K562 (cell line): ENCODE results near the gene NEURL1B. TPM values are rescaled to one million over a fixed set of nuclear protein-coding genes. Genes with fewer than 3 reads are reported as not detected.

Experiments
- ATAC-seq: fragments of 200-7000 bp; cut with Tn5 transposase; 3 replicates; pipeline ENCODE4 v1.9.1; 2020; ENCODE audit warnings: moderate library complexity
- BruUV-seq: library from RNA; stranded (reverse); fragments of 400-500 nt; replicated peaks from 2 replicates; lab custom pipeline; 2021; lab: Mats Ljungman, UMichigan
- CTCF ChIA-PET: fragments of 300-600 bp; formaldehyde crosslinking; extraction: SDS; loops from one replicate; lab custom pipeline; 2021; ENCODE audit warnings: low intra/inter-chr PET ratio; lab: Yijun Ruan, JAX
- POLR2A ChIA-PET: fragments of 300-600, 350-650 bp; sonication (Branson Sonifier 250); formaldehyde crosslinking; extraction: SDS; loops from one replicate; lab custom pipeline; 2021; ENCODE audit warnings: antibody characterized with exemption, inconsistent platforms; lab: Yijun Ruan, JAX
- DNase-seq, 4 experiments: peaks; one replicate each; pipeline versions ENCODE4 v3.0.0 to v3.0.0-alpha.2; 2011 to 2018; ENCODE audit warnings: low spot score in 3 of 4, mixed read lengths in 3 of 4; ENCODE audit errors: extremely low read depth in 1 of 4
- FAIRE-seq: peaks from 2 replicates; lab custom pipeline; 2011; peaks lifted over from hg19 to GRCh38; lab: Jason Lieb, UNC
- H2AFZ ChIP-seq: 2 replicates; pipeline ENCODE4 v1.6.0; 2011; ENCODE audit warnings: low read depth, low read length, control low read depth, inconsistent platforms
- H3K27ac ChIP-seq: fragments of 200-600 bp; 3 replicates; pipeline ENCODE4 v1.8.0; 2011; ENCODE audit warnings: low read depth, mild to moderate bottlenecking, control low read depth, inconsistent platforms, low read length, moderate library complexity, mixed read lengths; ENCODE audit errors: extremely low read depth
- H3K27me3 ChIP-seq, 2 experiments: fragments of 300-600 bp in 1 of 2; 2 replicates in 1 of 2; 3 replicates in 1 of 2; pipeline versions ENCODE4 v1.6.0 to v1.8.0; 2011; ENCODE audit warnings: inconsistent platforms in 2 of 2, low read length in 2 of 2, mild to moderate bottlenecking in 1 of 2, mixed read lengths in 1 of 2, moderate library complexity in 1 of 2; ENCODE audit not compliant: control insufficient read depth in 2 of 2, insufficient read depth in 2 of 2
- H3K36me3 ChIP-seq: fragments of 300-600 bp; 3 replicates; pipeline ENCODE4 v1.8.0; 2011; ENCODE audit warnings: mild to moderate bottlenecking, low read length, inconsistent platforms; ENCODE audit not compliant: control insufficient read depth, insufficient read depth
- H3K4me1 ChIP-seq, 2 experiments: fragments of 200-600 bp in 1 of 2; replicated peaks in 1 of 2; 2 replicates in 1 of 2; 3 replicates in 1 of 2; pipeline versions ENCODE4 v1.5.1 to v1.8.0; 2011; ENCODE audit warnings: inconsistent platforms in 2 of 2, low read length in 2 of 2, mild to moderate bottlenecking in 1 of 2, mixed read lengths in 1 of 2, moderate library complexity in 1 of 2; ENCODE audit not compliant: control insufficient read depth in 2 of 2, insufficient read depth in 2 of 2
- H3K4me2 ChIP-seq: 2 replicates; pipeline ENCODE4 v1.6.1; 2011; ENCODE audit warnings: low read length, control low read depth, inconsistent platforms, mixed read lengths; ENCODE audit not compliant: insufficient read depth
- H3K4me3 ChIP-seq: fragments of 200-600 bp; sonication (generic), shearing (Covaris generic); 2 replicates; pipeline ENCODE4 v1.5.1; 2016; ENCODE audit warnings: control low read depth, inconsistent platforms
- H3K79me2 ChIP-seq: fragments of 200-600 bp; 3 replicates; pipeline ENCODE4 v1.8.0; 2011; ENCODE audit warnings: low read length, inconsistent platforms; ENCODE audit not compliant: control insufficient read depth, insufficient read depth
- H3K9ac ChIP-seq, 2 experiments: 2 replicates each; pipeline versions ENCODE4 v1.6.0 to v1.6.1; 2011; ENCODE audit warnings: low read depth in 2 of 2, low read length in 2 of 2, control low read depth in 1 of 2, inconsistent platforms in 1 of 2, mild to moderate bottlenecking in 1 of 2, mixed read lengths in 1 of 2; ENCODE audit not compliant: insufficient read depth in 1 of 2
- H3K9me1 ChIP-seq: one replicate; pipeline ENCODE4 v1.6.0; 2011; ENCODE audit warnings: inconsistent platforms, mild to moderate bottlenecking, low read length, moderate library complexity; ENCODE audit not compliant: control insufficient read depth, insufficient read depth
- H3K9me3 ChIP-seq: replicated peaks from 2 replicates; pipeline ENCODE4 v1.5.1; 2011; ENCODE audit warnings: low read depth, low read length, inconsistent platforms; ENCODE audit not compliant: control insufficient read depth, insufficient read depth
- H4K20me1 ChIP-seq: replicated peaks from 2 replicates; pipeline ENCODE4 v1.6.1; 2011; ENCODE audit warnings: low read length, inconsistent platforms, mixed read lengths; ENCODE audit not compliant: control insufficient read depth, insufficient read depth
- ATF4 ChIP-seq: fragments of 450-650 bp; formaldehyde crosslinking; IDR thresholded peaks from 2 replicates; pipeline ENCODE4 v1.4.0; 2022; ENCODE audit warnings: mild to moderate bottlenecking, moderate library complexity
- FOXJ3 ChIP-seq: sonication (generic); formaldehyde crosslinking; IDR thresholded peaks from 2 replicates; pipeline ENCODE4 v1.4.0; 2020; ENCODE audit warnings: mild to moderate bottlenecking, missing genetic modification reagents
- KLF6 ChIP-seq: fragments of 250-450 bp; sonication (Bioruptor Pico); IDR thresholded peaks from 2 replicates; pipeline ENCODE4 v1.4.0; 2020; ENCODE audit warnings: mild to moderate bottlenecking, moderate library complexity, borderline replicate concordance
- MIER1 ChIP-seq: fragments of 450-650 bp; IDR thresholded peaks from 2 replicates; pipeline ENCODE4 v1.6.1; 2016; ENCODE audit warnings: antibody characterized with exemption, mild to moderate bottlenecking, low read depth
- PHTF2 ChIP-seq: fragments of 250-450 bp; sonication (Bioruptor Pico); IDR thresholded peaks from 2 replicates; pipeline ENCODE4 v1.5.0; 2021; ENCODE audit warnings: mild to moderate bottlenecking
- REST ChIP-seq, 2 experiments: fragments of 450-650 bp; formaldehyde crosslinking in 1 of 2; IDR thresholded peaks; 2 replicates each; pipeline versions ENCODE4 v1.4.0 to v1.6.1; 2014 to 2020; ENCODE audit warnings: mild to moderate bottlenecking in 2 of 2, borderline replicate concordance in 1 of 2, low read depth in 1 of 2
- ZSCAN32 ChIP-seq: fragments of 450-650 bp; formaldehyde crosslinking; IDR thresholded peaks from 2 replicates; pipeline ENCODE4 v1.4.0; 2020; ENCODE audit warnings: mild to moderate bottlenecking, moderate library complexity
- WGBS: fragments of 100-300 bp; shearing (Covaris generic); methylation state at CpG from one replicate; pipeline ENCODE4 v1.1.6; 2016; ENCODE audit warnings: low coverage, mixed read lengths; ENCODE audit not compliant: insufficient coverage; ENCODE audit errors: missing lambda C conversion rate; 5-methylcytosine and 5-hydroxymethylcytosine counted together
- in situ Hi-C: fragments of 300-500 bp; cut with MboI; formaldehyde crosslinking; loops from 4 replicates; pipeline ENCODE4 v1.15.0; 2018; ENCODE audit warnings: inconsistent platforms, mixed read lengths
- intact Hi-C: fragments of 100-400 bp; cut with micrococcal nuclease; formaldehyde crosslinking; loops from 2 replicates; pipeline ENCODE4 v1.14.2; 2022
- polyA plus RNA-seq, 8 experiments: library from polyadenylated mRNA; depleted of rRNA in 4 of 8; stranded (reverse) in 5 of 8; unstranded in 3 of 8; fragments of >200 nt; fragmentation: Nextera tagmentation in 2 of 8; fragmentation: Illumina TruSeq in 1 of 8; extraction: Ambion mirVana in 2 of 8; extraction: Trizol in 1 of 8; gene quantifications; 2 replicates each; pipeline versions ENCODE4 v1.2.1 to v1.2.3, GENCODE V29; 2011 to 2014; ENCODE audit warnings: inconsistent platforms in 1 of 8, missing spikeins in 1 of 8
- total RNA-seq, 7 experiments: library from RNA; depleted of rRNA in 6 of 7; stranded (reverse); fragments of >200 nt in 6 of 7; fragmentation: Illumina TruSeq in 2 of 7; extraction: Trizol in 2 of 7; gene quantifications; 2 replicates each; pipeline versions ENCODE4 v1.2.1 to v1.2.3, GENCODE V29; 2011 to 2021; ENCODE audit warnings: low replicate concordance in 1 of 7
- TF ChIP-seq, protein P1 (sequence below): sonication (generic); formaldehyde crosslinking; IDR thresholded peaks from 2 replicates; pipeline ENCODE4 v1.8.1; 2023; ENCODE audit warnings: mild to moderate bottlenecking, missing genetic modification reagents
- TF ChIP-seq, protein P2 (sequence below): fragments of 450-650 bp; formaldehyde crosslinking; IDR thresholded peaks from 2 replicates; pipeline ENCODE4 v1.4.0; 2020; ENCODE audit warnings: mild to moderate bottlenecking, mixed read lengths

NEURL1B gene
- total and polyA plus RNA-seq, 9 of the 15 experiments (the other 6 are each of a cell fraction or from before 2014, with no cell fraction given), result 0.04 TPM; not detected in 8

GRCh38 chr5:172603251-172603806 is 37.7 kb upstream of the NEURL1B start:
- no peak for FAIRE-seq
- no peaks in the 10 kb centered on the region for H3K36me3 ChIP-seq
- POLR2A ChIA-PET, result no interaction called here
- ATAC-seq, result no peak
- H2AFZ ChIP-seq, result no peak overlapping the region
- H3K4me3 ChIP-seq, result no peak overlapping the region
- no peaks in the 10 kb centered on the region for H4K20me1 ChIP-seq
- peaks cover 3% of the 10 kb centered on the region for H3K9me1 ChIP-seq
- H3K79me2 ChIP-seq, result no peaks in the 10 kb centered on the region
- H3K27ac ChIP-seq, result no peak overlapping the region
- peaks cover 8 to 37% of the 10 kb centered on the region in 2 experiments; a peak in 4 of 5 replicates for H3K27me3 ChIP-seq
- no peak for DNase-seq
- intact Hi-C loops (no loop called here), in situ Hi-C loops (no loop called here)
- H3K4me1 ChIP-seq, result no peaks in the 10 kb centered on the region
- H3K4me2 ChIP-seq, result no peak overlapping the region
- no peaks in the 10 kb centered on the region for H3K9me3 ChIP-seq
- WGBS, result 3% methylated on average over 14 of the region's 17 CpGs
- BruUV-seq, result no TSS peak
- H3K9ac ChIP-seq, result no peak overlapping the region
- CTCF ChIA-PET, result no interaction called here
- TF ChIP-seq PHTF2 (CRISPR knock-in tag) (no peak), REST (IDR thresholded peaks at IDR 0.05; ENCODE audit: borderline replicate concordance) (no peak), REST (CRISPR knock-in tag; IDR thresholded peaks at IDR 0.05; ENCODE audit: low read depth) (no peak), FOXJ3 (CRISPR knock-in tag) (no peak), MIER1 (no peak), ATF4 (CRISPR knock-in tag) (no peak), ZSCAN32 (CRISPR knock-in tag) (no peak), KLF6 (no peak)
- TF ChIP-seq, protein P1, sequence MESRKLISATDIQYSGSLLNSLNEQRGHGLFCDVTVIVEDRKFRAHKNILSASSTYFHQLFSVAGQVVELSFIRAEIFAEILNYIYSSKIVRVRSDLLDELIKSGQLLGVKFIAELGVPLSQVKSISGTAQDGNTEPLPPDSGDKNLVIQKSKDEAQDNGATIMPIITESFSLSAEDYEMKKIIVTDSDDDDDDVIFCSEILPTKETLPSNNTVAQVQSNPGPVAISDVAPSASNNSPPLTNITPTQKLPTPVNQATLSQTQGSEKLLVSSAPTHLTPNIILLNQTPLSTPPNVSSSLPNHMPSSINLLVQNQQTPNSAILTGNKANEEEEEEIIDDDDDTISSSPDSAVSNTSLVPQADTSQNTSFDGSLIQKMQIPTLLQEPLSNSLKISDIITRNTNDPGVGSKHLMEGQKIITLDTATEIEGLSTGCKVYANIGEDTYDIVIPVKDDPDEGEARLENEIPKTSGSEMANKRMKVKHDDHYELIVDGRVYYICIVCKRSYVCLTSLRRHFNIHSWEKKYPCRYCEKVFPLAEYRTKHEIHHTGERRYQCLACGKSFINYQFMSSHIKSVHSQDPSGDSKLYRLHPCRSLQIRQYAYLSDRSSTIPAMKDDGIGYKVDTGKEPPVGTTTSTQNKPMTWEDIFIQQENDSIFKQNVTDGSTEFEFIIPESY (CRISPR knock-in tag), result no peak
- TF ChIP-seq, protein P2, sequence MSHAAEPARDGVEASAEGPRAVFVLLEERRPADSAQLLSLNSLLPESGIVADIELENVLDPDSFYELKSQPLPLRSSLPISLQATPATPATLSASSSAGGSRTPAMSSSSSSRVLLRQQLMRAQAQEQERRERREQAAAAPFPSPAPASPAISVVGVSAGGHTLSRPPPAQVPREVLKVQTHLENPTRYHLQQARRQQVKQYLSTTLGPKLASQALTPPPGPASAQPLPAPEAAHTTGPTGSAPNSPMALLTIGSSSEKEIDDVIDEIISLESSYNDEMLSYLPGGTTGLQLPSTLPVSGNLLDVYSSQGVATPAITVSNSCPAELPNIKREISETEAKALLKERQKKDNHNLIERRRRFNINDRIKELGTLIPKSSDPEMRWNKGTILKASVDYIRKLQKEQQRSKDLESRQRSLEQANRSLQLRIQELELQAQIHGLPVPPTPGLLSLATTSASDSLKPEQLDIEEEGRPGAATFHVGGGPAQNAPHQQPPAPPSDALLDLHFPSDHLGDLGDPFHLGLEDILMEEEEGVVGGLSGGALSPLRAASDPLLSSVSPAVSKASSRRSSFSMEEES (CRISPR knock-in tag), result no peak
